Cardiac atrium fibroblast (primary cell): ENCODE measurements around the gene TIMM29. TPM values are rescaled to one million over a fixed set of nuclear protein-coding genes. Genes with fewer than 3 reads are reported as not detected.

Source experiments
- total RNA-seq: library from RNA; depleted of rRNA; stranded (reverse); fragments of >200 nt; gene quantifications from 2 replicates; pipeline ENCODE4 v1.2.3, GENCODE V29; 2015

TIMM29 gene
- 23.3 and 35.4 TPM in 2 replicates for total RNA-seq

DNA sequence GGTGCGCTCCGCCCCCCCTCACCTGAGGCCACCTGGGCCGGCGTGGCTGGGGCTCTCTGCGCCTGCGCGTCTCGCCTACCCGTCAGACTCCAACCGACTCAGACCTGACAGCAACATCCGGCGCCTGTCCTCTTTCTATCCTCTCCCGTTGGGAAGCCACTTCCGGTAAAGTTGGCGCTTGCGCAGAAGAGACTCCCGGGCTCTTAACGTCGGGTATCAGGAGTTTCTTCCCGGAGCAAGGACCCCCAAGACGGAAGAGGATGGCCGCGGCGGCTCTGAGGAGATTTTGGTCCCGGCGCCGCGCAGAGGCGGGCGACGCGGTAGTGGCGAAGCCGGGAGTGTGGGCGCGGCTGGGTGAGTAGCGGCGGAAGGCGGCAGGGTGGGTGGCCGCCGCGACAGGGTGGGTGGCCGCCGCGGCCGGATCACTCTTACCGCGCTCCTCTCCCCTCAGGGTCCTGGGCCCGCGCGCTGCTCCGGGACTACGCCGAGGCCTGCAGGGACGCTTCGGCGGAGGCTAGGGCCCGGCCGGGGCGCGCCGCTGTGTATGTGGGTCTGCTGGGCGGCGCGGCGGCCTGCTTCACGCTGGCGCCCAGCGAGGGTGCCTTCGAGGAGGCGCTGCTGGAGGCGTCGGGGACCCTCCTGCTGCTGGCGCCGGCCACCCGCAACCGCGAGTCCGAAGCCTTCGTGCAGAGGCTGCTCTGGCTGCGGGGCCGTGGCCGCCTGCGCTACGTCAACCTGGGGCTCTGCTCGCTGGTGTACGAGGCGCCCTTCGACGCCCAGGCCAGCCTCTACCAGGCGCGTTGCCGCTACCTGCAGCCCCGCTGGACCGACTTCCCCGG, at the start of gene TIMM29, which contains the start of gene YIPF2:
TIMM29 (plus strand) TSS at position 249 of the 839 bp plus-strand sequence; CDS start at position 261, 12 bp downstream.
YIPF2 (minus strand) TSS at position 77 of the 839 bp plus-strand sequence. CDS start 229 bp downstream, outside the sequence.

GRCh38 chr19:10960314-10961072, 31.9 kb downstream of the TIMM29 start, which contains the start of gene SMARCA4:
TSS of gene SMARCA4 (plus strand) at chr19:10961030. CDS start at chr19:10984152, 23,122 bp downstream.

Other genes starting within 250 kb of the TIMM29 start
- 20.1 and 22.7 TPM in 2 replicates for gene QTRT1, start 227.4 kb upstream of the TIMM29 start, total RNA-seq
- gene DNM2, start 210.7 kb upstream of the TIMM29 start, total RNA-seq = 57.6 and 69.5 TPM in 2 replicates
- 49.5 and 61.6 TPM in 2 replicates for gene TMED1, start 92.6 kb upstream of the TIMM29 start, total RNA-seq
- 3.6 TPM in 1 of 2 replicates, not detected in the other for gene C19orf38, start 80.4 kb upstream of the TIMM29 start, total RNA-seq
- gene CARM1, start 57.3 kb upstream of the TIMM29 start, total RNA-seq = 30.7 and 33.0 TPM in 2 replicates
- gene YIPF2, start 172 bp upstream of the TIMM29 start, total RNA-seq = 90.4 and 102 TPM in 2 replicates
- 57.0 and 89.9 TPM in 2 replicates for gene SMARCA4, start 32.2 kb downstream of the TIMM29 start, total RNA-seq
- 199 and 240 TPM in 2 replicates for gene LDLR, start 160.7 kb downstream of the TIMM29 start, total RNA-seq
- gene SPC24, start 227.0 kb downstream of the TIMM29 start, total RNA-seq = 5.0 and 13.5 TPM in 2 replicates